Bone marrow (tissue), 2 donors: ENCODE results near the gene NINL.

Experiments used
- DNase-seq, 2 donors: peaks; one replicate each; lab custom pipeline; 2025; lab: John Stamatoyannopoulos, UW

NINL gene

DNA sequence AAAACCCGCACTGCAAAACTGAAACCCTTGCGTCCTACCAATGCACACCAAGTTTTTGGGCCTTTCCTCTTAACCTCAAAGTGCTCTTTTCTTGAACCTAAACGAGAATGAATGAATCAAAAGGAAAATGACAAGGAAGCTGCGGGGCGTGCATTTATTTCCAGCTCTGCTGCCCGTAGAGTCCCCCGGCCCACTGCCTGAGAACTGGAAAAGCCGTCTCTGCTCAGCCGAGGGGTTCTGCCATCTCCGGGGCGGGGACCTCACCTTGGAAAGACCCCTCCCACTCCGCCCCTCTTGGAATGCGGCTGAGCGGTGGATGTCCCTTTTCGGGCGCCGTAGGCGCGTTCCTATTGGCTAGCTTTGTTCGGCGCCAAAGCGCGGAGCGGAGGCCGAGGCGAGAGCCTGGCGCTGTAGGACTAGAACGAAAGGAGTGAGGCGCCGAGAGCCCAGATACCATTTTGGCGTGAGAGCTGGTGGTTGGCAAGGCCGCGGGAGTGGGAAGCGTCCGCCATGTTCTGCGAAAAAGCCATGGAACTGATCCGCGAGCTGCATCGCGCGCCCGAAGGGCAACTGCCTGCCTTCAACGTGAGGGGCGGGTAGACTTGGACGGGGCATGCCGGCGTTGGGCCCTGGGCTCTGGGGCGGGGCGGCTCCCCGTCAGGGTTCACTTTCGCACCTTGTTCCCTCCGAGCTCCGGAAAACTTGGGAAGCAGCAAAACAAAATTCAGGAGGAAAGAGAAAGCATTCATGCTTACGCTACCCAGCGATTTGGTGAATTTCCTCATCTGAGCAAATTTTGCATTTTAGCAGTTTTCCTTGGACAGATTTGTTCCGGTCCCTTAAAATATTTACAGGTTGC, 177.8 kb downstream of the NINL start, which contains the start of gene GINS1:
TSS of gene GINS1 (plus strand) at position 363 of the 859 bp plus-strand sequence. CDS start at position 511, 148 bp downstream.
- DNase-seq = peak; percentile 27 to 72
